Cardiac fibroblast (primary cell): ENCODE results near the gene ITGA7.
A peak's percentile ranks its signal among the peaks of the same experiment; 100 is the strongest.

Experiments
- DNase-seq, 2 donors: peaks; one replicate each; pipeline versions ENCODE4 v3.0.0 to v3.0.0-alpha.2; 2010; ENCODE audit warnings: low read depth in 2 of 2
- H3K4me3 ChIP-seq, 2 donors: replicated peaks in 1 of 2; 1 replicate in 1 of 2; 2 replicates in 1 of 2; pipeline ENCODE4 v1.5.1; 2011; ENCODE audit warnings: low read depth in 2 of 2, low read length in 2 of 2, mild to moderate bottlenecking in 2 of 2, moderate library complexity in 1 of 2
- TF ChIP-seq, protein P1 (sequence below): IDR thresholded peaks from one replicate; pipeline ENCODE4 v1.5.1; 2011; ENCODE audit warnings: low read depth, mild to moderate bottlenecking, low read length, inconsistent platforms

Gene ITGA7

DNA sequence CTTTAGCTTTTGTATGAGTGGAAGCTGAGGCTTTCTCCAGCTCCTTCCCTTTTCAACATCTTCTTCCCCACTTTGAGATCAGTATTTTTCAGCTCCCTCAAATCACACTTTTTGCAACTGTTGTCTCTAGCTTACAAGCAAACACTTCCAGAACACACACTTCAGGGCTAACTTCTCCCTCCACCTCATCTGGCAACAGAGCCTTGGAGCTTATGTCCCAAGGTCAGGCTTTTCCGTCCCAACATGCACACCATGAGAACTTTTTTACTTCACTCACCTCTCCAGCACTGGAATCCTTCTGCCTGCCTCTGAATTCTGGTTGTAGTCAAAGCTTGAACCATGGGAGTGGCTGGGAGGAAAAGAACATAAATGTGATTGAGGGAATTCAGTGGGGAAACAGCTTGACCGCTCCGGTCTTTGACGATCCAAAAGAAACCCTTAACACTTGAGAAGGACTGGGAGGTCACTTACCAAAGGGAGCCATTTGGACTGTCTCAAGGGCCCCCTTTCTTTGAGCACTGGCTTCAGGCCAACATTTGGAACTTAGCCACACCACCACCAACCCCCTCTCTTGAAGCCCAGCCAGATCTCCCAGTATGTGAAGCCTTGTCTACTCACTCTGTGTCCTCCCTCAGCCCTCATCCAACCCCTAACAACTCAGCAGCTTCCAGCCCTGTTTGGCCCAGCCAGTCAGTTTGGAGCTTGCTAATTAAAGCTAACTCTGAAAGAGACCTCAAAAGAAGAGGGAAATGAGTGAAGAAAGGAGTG is 4.3 kb upstream of the ITGA7 start:
- TF ChIP-seq, protein P1, sequence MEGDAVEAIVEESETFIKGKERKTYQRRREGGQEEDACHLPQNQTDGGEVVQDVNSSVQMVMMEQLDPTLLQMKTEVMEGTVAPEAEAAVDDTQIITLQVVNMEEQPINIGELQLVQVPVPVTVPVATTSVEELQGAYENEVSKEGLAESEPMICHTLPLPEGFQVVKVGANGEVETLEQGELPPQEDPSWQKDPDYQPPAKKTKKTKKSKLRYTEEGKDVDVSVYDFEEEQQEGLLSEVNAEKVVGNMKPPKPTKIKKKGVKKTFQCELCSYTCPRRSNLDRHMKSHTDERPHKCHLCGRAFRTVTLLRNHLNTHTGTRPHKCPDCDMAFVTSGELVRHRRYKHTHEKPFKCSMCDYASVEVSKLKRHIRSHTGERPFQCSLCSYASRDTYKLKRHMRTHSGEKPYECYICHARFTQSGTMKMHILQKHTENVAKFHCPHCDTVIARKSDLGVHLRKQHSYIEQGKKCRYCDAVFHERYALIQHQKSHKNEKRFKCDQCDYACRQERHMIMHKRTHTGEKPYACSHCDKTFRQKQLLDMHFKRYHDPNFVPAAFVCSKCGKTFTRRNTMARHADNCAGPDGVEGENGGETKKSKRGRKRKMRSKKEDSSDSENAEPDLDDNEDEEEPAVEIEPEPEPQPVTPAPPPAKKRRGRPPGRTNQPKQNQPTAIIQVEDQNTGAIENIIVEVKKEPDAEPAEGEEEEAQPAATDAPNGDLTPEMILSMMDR = no peak
- DNase-seq = peak; percentile 19 to 76
- H3K4me3 ChIP-seq = no peak overlapping the region

DNA sequence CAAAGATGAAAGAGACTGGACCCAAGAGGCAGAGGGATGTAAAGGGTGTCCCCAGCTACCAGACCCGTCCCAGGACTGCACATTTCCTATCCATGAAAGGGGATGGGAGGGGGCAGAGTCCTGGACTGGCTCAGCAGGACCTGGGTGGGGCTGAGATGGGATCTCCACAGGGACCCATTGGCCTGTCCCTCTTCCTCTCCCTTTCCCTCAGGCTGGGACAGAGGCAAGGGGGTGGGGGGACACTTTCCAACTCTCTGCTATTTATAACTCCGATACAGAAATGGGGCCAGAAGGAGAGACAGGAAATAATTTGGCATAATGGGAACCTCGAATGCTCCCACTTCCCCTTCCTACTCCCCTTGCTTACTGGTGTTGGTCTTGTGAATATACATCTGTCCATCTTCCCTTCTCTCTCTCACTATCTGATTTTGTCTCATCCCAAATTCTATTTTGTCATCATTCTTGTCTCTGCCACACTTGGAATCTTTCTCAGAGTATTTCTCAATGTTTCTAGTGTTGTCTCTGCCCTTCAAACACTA is 1.1 kb upstream of the ITGA7 start:
- TF ChIP-seq, protein P1 = no peak

DNA sequence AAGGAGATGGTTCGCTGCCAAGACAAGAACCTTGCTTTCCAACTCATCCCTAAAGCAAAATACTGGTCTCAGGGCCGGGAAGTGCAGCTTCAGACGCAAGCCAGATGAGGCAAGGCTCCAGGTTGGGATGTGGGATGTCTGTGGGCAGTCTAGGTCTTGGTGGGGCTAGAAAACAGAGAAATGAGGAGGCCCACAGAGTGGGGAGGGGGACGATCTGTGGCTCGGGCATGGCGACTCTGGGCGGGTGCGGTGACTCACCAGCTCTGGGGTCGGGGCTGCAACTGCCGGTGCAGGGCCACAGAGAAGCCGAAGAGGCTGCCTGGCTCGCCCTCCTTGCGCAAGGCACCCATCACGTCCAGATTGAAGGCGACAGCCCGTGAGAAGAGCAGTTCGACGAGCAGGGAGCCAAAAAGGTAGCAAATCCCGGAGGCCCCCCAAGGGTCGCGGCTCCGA is 459 bp downstream of the ITGA7 start:
- DNase-seq = no peak
- H3K4me3 ChIP-seq = peak overlapping the region; percentile 48 to 55
- TF ChIP-seq, protein P1 = no peak

More for the DNA sequence above, 1.1 kb upstream of the ITGA7 start:
- no peak overlapping the region for H3K4me3 ChIP-seq
- DNase-seq = no peak

DNA sequence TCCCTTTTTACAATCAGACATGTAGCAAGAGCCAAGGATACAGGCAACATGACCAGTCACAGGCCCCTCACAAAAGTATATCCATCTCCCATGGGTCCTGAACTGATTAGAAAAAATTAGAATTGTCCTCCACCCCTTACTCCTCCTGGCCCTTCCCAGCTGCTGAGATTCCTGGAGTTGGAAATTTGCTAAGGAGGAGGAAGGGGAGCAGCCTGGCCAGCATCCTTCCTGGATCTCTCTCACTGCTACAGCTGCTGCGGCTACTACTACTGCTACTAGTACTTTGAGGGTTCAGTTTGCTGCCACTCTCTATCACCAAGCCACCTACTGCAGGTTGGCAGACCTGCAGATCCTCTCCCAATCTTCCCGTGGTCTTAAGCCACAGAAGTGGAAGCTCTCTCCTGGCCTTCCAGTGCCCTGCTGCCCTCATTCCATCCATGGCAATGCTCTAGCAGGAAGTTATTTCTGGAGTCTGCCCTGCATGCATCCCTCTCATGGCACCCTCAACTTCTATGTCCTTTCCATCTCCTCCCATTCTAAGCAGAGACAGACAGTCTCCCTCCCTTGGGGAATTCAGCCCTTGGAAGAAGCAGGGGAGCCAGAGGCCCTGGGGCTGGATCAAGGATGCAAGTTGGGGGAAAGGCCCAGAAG is 1.0 kb downstream of the ITGA7 start:
- DNase-seq = no peak
- TF ChIP-seq, protein P1 = no peak
- peak overlapping the region in 1 of 2 donors; percentile 55 for H3K4me3 ChIP-seq

DNA sequence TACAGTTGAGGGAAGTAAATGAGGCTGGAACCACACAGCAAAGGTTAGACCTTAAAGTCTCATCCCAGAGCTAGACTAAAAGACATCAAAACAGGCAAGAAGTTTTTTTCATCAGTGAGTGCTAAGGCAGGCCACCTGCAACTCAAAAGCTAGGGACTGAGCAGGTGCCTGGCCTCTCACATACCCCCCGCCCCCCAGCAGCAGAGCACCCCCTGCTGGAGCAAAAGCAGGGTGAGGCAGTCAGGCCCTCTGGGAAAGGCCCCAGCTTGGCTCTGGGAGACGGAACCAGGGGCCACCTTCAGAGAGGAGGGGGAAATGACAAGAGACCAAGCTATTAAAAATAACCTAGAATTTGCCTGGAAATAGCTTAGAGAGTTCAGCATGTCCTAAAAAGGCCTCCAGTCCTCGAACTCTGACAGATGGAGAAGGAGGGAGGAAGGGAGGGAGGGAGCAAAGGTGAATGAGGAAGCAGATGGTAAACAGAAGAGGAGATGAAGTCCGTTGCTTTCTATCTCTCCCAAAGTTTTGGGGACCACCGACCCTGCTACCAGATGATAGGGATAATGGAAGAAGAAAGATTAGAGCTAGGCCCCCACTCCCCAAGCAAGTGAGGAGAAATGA is 1.8 kb downstream of the ITGA7 start:
- DNase-seq = no peak
- TF ChIP-seq, protein P1 = peak; percentile 43
- H3K4me3 ChIP-seq = peak overlapping the region in 1 of 2 donors; percentile 1

DNA sequence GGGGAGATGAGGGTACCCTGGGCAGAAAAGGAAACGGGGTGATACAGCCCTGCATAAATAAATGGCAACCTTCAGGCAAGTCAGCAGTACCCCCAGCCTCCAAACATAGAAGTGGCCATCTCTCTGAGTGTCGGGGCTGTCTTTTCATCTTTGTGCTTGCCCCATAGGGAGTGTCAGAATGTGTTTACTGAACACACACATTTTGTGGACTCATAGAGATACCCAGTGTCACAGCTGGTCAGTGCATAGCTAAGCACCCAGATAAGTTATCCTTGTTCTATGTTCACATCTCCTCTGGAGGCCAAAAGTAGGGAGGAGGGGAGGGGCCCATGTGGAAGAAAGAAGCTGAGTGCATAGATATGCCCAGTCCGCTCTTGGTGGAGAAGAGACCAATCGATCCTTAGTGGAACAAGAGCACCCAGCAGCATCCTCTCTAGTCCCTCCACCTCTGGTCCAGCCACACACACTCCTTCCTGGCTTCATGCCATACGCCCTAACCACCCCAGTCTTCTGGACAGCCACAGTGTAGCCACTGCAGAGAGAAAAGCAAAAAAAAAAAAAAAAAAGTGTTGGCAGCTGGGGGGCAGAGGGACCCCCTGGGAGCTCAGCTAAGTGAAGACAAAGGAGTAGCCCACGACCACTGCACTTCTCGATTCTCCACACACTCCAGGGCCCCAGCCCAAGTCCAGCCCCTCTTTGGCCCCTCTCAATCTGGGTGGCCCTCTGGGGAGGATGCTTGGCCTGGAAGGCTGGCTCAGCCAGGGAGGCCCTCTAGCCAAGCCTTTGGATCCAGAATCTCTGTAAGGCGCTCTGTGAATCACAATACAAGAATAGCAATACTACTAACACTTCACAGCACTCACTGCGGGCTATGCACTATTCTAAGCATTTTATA is 2.6 kb downstream of the ITGA7 start:
- peak in 1 of 2 donors; percentile 12 for DNase-seq
- TF ChIP-seq, protein P1 = no peak
- H3K4me3 ChIP-seq = no peak overlapping the region
